K562 (cell line): Measurements from ENCODE around the gene IMPG1. TPM values are rescaled to one million over a fixed set of nuclear protein-coding genes. Genes with fewer than 3 reads are reported as not detected.

Source experiments
- ATAC-seq: fragments of 200-7000 bp; cut with Tn5 transposase; 3 replicates; pipeline ENCODE4 v1.9.1; 2020; ENCODE audit warnings: moderate library complexity
- BruUV-seq: library from RNA; stranded (reverse); fragments of 400-500 nt; replicated peaks from 2 replicates; lab custom pipeline; 2021; lab: Mats Ljungman, UMichigan
- CTCF ChIA-PET: fragments of 300-600 bp; formaldehyde crosslinking; extraction: SDS; loops from one replicate; lab custom pipeline; 2021; ENCODE audit warnings: low intra/inter-chr PET ratio; lab: Yijun Ruan, JAX
- POLR2A ChIA-PET: fragments of 300-600, 350-650 bp; sonication (Branson Sonifier 250); formaldehyde crosslinking; extraction: SDS; loops from one replicate; lab custom pipeline; 2021; ENCODE audit warnings: antibody characterized with exemption, inconsistent platforms; lab: Yijun Ruan, JAX
- DNase-seq, 4 experiments: peaks; one replicate each; pipeline versions ENCODE4 v3.0.0 to v3.0.0-alpha.2; 2011 to 2018; ENCODE audit warnings: low spot score in 3 of 4, mixed read lengths in 3 of 4; ENCODE audit errors: extremely low read depth in 1 of 4
- FAIRE-seq: peaks from 2 replicates; lab custom pipeline; 2011; peaks lifted over from hg19 to GRCh38; lab: Jason Lieb, UNC
- H2AFZ ChIP-seq: 2 replicates; pipeline ENCODE4 v1.6.0; 2011; ENCODE audit warnings: low read depth, low read length, control low read depth, inconsistent platforms
- H3K27ac ChIP-seq: fragments of 200-600 bp; 3 replicates; pipeline ENCODE4 v1.8.0; 2011; ENCODE audit warnings: low read depth, mild to moderate bottlenecking, control low read depth, inconsistent platforms, low read length, moderate library complexity, mixed read lengths; ENCODE audit errors: extremely low read depth
- H3K27me3 ChIP-seq, 2 experiments: fragments of 300-600 bp in 1 of 2; 2 replicates in 1 of 2; 3 replicates in 1 of 2; pipeline versions ENCODE4 v1.6.0 to v1.8.0; 2011; ENCODE audit warnings: inconsistent platforms in 2 of 2, low read length in 2 of 2, mild to moderate bottlenecking in 1 of 2, mixed read lengths in 1 of 2, moderate library complexity in 1 of 2; ENCODE audit not compliant: control insufficient read depth in 2 of 2, insufficient read depth in 2 of 2
- H3K36me3 ChIP-seq: fragments of 300-600 bp; 3 replicates; pipeline ENCODE4 v1.8.0; 2011; ENCODE audit warnings: mild to moderate bottlenecking, low read length, inconsistent platforms; ENCODE audit not compliant: control insufficient read depth, insufficient read depth
- H3K4me1 ChIP-seq, 2 experiments: fragments of 200-600 bp in 1 of 2; replicated peaks in 1 of 2; 2 replicates in 1 of 2; 3 replicates in 1 of 2; pipeline versions ENCODE4 v1.5.1 to v1.8.0; 2011; ENCODE audit warnings: inconsistent platforms in 2 of 2, low read length in 2 of 2, mild to moderate bottlenecking in 1 of 2, mixed read lengths in 1 of 2, moderate library complexity in 1 of 2; ENCODE audit not compliant: control insufficient read depth in 2 of 2, insufficient read depth in 2 of 2
- H3K4me2 ChIP-seq: 2 replicates; pipeline ENCODE4 v1.6.1; 2011; ENCODE audit warnings: low read length, control low read depth, inconsistent platforms, mixed read lengths; ENCODE audit not compliant: insufficient read depth
- H3K4me3 ChIP-seq: fragments of 200-600 bp; sonication (generic), shearing (Covaris generic); 2 replicates; pipeline ENCODE4 v1.5.1; 2016; ENCODE audit warnings: control low read depth, inconsistent platforms
- H3K79me2 ChIP-seq: fragments of 200-600 bp; 3 replicates; pipeline ENCODE4 v1.8.0; 2011; ENCODE audit warnings: low read length, inconsistent platforms; ENCODE audit not compliant: control insufficient read depth, insufficient read depth
- H3K9ac ChIP-seq, 2 experiments: 2 replicates each; pipeline versions ENCODE4 v1.6.0 to v1.6.1; 2011; ENCODE audit warnings: low read depth in 2 of 2, low read length in 2 of 2, control low read depth in 1 of 2, inconsistent platforms in 1 of 2, mild to moderate bottlenecking in 1 of 2, mixed read lengths in 1 of 2; ENCODE audit not compliant: insufficient read depth in 1 of 2
- H3K9me1 ChIP-seq: one replicate; pipeline ENCODE4 v1.6.0; 2011; ENCODE audit warnings: inconsistent platforms, mild to moderate bottlenecking, low read length, moderate library complexity; ENCODE audit not compliant: control insufficient read depth, insufficient read depth
- H3K9me3 ChIP-seq: replicated peaks from 2 replicates; pipeline ENCODE4 v1.5.1; 2011; ENCODE audit warnings: low read depth, low read length, inconsistent platforms; ENCODE audit not compliant: control insufficient read depth, insufficient read depth
- H4K20me1 ChIP-seq: replicated peaks from 2 replicates; pipeline ENCODE4 v1.6.1; 2011; ENCODE audit warnings: low read length, inconsistent platforms, mixed read lengths; ENCODE audit not compliant: control insufficient read depth, insufficient read depth
- ETV6 ChIP-seq, 3 experiments: fragments of 150-350 bp in 1 of 3; sonication (generic) in 1 of 3; formaldehyde crosslinking in 1 of 3; IDR thresholded peaks; 2 replicates each; pipeline versions ENCODE4 v1.6.1 to v1.8.0; 2014 to 2022; ENCODE audit warnings: borderline replicate concordance in 2 of 3, low read depth in 2 of 3, antibody characterized with exemption in 1 of 3, low read length in 1 of 3, mild to moderate bottlenecking in 1 of 3, missing genetic modification reagents in 1 of 3
- KDM1A ChIP-seq, 2 experiments: fragments of 450-650 bp; IDR thresholded peaks; 2 replicates each; pipeline ENCODE4 v1.6.1; 2016; ENCODE audit warnings: mild to moderate bottlenecking in 2 of 2
- NFATC3 ChIP-seq: fragments of 450-650 bp; IDR thresholded peaks from 2 replicates; pipeline ENCODE4 v1.6.1; 2017; ENCODE audit warnings: mild to moderate bottlenecking
- PHB ChIP-seq: fragments of 250-450 bp; sonication (Bioruptor Pico); IDR thresholded peaks from 2 replicates; pipeline ENCODE4 v1.5.0; 2021
- TGIF2 ChIP-seq: sonication (generic); formaldehyde crosslinking; IDR thresholded peaks from 2 replicates; pipeline ENCODE4 v1.8.1; 2022; ENCODE audit warnings: mild to moderate bottlenecking, missing genetic modification reagents, moderate library complexity
- ZC3H4 ChIP-seq: sonication (generic); formaldehyde crosslinking; IDR thresholded peaks from 2 replicates; pipeline ENCODE4 v1.9.0; 2021; ENCODE audit warnings: missing genetic modification reagents, borderline replicate concordance
- ZNF668 ChIP-seq: fragments of 250-450 bp; sonication (Bioruptor Pico); IDR thresholded peaks from 2 replicates; pipeline ENCODE4 v1.8.0; 2022; ENCODE audit warnings: mild to moderate bottlenecking, inconsistent platforms
- ZNF780A ChIP-seq: fragments of 250-450 bp; sonication (Bioruptor Pico); IDR thresholded peaks from 2 replicates; pipeline ENCODE4 v1.5.0; 2021; ENCODE audit warnings: mild to moderate bottlenecking
- WGBS: fragments of 100-300 bp; shearing (Covaris generic); methylation state at CpG from one replicate; pipeline ENCODE4 v1.1.6; 2016; ENCODE audit warnings: low coverage, mixed read lengths; ENCODE audit not compliant: insufficient coverage; ENCODE audit errors: missing lambda C conversion rate; 5-methylcytosine and 5-hydroxymethylcytosine counted together
- in situ Hi-C: fragments of 300-500 bp; cut with MboI; formaldehyde crosslinking; loops from 4 replicates; pipeline ENCODE4 v1.15.0; 2018; ENCODE audit warnings: inconsistent platforms, mixed read lengths
- intact Hi-C: fragments of 100-400 bp; cut with micrococcal nuclease; formaldehyde crosslinking; loops from 2 replicates; pipeline ENCODE4 v1.14.2; 2022
- polyA plus RNA-seq, 8 experiments: library from polyadenylated mRNA; depleted of rRNA in 4 of 8; stranded (reverse) in 5 of 8; unstranded in 3 of 8; fragments of >200 nt; fragmentation: Nextera tagmentation in 2 of 8; fragmentation: Illumina TruSeq in 1 of 8; extraction: Ambion mirVana in 2 of 8; extraction: Trizol in 1 of 8; gene quantifications; 2 replicates each; pipeline versions ENCODE4 v1.2.1 to v1.2.3, GENCODE V29; 2011 to 2014; ENCODE audit warnings: inconsistent platforms in 1 of 8, missing spikeins in 1 of 8
- total RNA-seq, 7 experiments: library from RNA; depleted of rRNA in 6 of 7; stranded (reverse); fragments of >200 nt in 6 of 7; fragmentation: Illumina TruSeq in 2 of 7; extraction: Trizol in 2 of 7; gene quantifications; 2 replicates each; pipeline versions ENCODE4 v1.2.1 to v1.2.3, GENCODE V29; 2011 to 2021; ENCODE audit warnings: low replicate concordance in 1 of 7
- TF ChIP-seq, protein P1 (sequence below): fragments of 450-650 bp; IDR thresholded peaks from 2 replicates; pipeline ENCODE4 v1.6.1; 2016; ENCODE audit warnings: low read depth, mild to moderate bottlenecking, moderate library complexity
- TF ChIP-seq, protein P2 (sequence below): fragments of 150-350 bp; IDR thresholded peaks from 2 replicates; pipeline ENCODE4 v1.6.1; 2014; ENCODE audit warnings: low read depth, mild to moderate bottlenecking, low read length, borderline replicate concordance
- TF ChIP-seq, protein P3 (sequence below): sonication (generic); formaldehyde crosslinking; IDR thresholded peaks from 2 replicates; pipeline ENCODE4 v1.8.0; 2022; ENCODE audit warnings: mild to moderate bottlenecking, missing genetic modification reagents

The IMPG1 gene
- total and polyA plus RNA-seq, 9 of the 15 experiments (the other 6 are each of a cell fraction or from before 2014, with no cell fraction given), result not detected

DNA sequence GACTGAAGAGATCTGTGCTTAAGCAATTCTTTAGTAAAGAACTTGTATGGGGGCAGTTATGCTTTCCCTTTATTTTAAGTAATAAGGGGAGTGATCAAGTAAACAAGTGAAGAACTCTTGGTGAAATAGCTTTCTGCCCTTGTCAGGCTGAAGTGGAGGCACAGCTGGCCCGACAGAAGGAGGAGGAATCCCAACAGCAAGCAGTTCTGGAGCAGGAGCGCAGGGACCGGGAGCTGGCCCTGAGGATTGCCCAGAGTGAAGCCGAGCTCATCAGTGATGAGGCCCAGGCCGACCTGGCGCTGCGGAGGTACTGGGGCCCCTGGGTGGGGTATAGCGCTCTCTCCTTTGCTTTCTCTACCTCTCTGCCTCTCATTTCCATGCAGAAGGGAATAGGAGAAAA lies 180.1 kb downstream of the IMPG1 start:
- no peak for FAIRE-seq
- 19% methylated on average over 8 of the region's 8 CpGs for WGBS

More for the DNA sequence above, 180.1 kb downstream of the IMPG1 start:
- Histone ChIP-seq H3K4me2 (no peak overlapping the region), H3K9me3 (no peaks in the 10 kb centered on the region), H3K9ac (no peak overlapping the region), H3K27ac (no peak overlapping the region), H3K9me1 (no peaks in the 10 kb centered on the region), H3K4me1 (peaks cover 0 to 2% of the 10 kb centered on the region in 2 experiments; a peak in 2 of 5 replicates)
- POLR2A ChIA-PET, result interaction anchor here (0.6 to 1.3 kb wide), 3 partner anchors 8 to 1627 kb away, joined by 3 read pairs; no protein-coding TSS in a partner anchor
- in situ Hi-C loops (no loop called here), intact Hi-C loops (loop anchor here (2.0 kb wide), 1 partner anchor 42 kb away; no protein-coding TSS in a partner anchor)
- DNase-seq, result no peak
- BruUV-seq, result no TSS peak
- CTCF ChIA-PET, result no interaction called here
- TF ChIP-seq KDM1A (IDR thresholded peaks at IDR 0.05), result no peak
- TF ChIP-seq, protein P1, sequence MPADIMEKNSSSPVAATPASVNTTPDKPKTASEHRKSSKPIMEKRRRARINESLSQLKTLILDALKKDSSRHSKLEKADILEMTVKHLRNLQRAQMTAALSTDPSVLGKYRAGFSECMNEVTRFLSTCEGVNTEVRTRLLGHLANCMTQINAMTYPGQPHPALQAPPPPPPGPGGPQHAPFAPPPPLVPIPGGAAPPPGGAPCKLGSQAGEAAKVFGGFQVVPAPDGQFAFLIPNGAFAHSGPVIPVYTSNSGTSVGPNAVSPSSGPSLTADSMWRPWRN, result no peak
- TF ChIP-seq, protein P2, sequence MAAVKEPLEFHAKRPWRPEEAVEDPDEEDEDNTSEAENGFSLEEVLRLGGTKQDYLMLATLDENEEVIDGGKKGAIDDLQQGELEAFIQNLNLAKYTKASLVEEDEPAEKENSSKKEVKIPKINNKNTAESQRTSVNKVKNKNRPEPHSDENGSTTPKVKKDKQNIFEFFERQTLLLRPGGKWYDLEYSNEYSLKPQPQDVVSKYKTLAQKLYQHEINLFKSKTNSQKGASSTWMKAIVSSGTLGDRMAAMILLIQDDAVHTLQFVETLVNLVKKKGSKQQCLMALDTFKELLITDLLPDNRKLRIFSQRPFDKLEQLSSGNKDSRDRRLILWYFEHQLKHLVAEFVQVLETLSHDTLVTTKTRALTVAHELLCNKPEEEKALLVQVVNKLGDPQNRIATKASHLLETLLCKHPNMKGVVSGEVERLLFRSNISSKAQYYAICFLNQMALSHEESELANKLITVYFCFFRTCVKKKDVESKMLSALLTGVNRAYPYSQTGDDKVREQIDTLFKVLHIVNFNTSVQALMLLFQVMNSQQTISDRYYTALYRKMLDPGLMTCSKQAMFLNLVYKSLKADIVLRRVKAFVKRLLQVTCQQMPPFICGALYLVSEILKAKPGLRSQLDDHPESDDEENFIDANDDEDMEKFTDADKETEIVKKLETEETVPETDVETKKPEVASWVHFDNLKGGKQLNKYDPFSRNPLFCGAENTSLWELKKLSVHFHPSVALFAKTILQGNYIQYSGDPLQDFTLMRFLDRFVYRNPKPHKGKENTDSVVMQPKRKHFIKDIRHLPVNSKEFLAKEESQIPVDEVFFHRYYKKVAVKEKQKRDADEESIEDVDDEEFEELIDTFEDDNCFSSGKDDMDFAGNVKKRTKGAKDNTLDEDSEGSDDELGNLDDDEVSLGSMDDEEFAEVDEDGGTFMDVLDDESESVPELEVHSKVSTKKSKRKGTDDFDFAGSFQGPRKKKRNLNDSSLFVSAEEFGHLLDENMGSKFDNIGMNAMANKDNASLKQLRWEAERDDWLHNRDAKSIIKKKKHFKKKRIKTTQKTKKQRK, result no peak
- TF ChIP-seq NFATC3, result no peak
- no peak for TF ChIP-seq ZNF780A (CRISPR knock-in tag)
- no peak for TF ChIP-seq ETV6 (IDR thresholded peaks at IDR 0.05; ENCODE audit: borderline replicate concordance in 1 of 2, low read depth in 2 of 2, low read length in 1 of 2)
- TF ChIP-seq ETV6 (CRISPR knock-in tag; IDR thresholded peaks at IDR 0.05; ENCODE audit: borderline replicate concordance), result no peak
- no peak for TF ChIP-seq ZNF668
- TF ChIP-seq ZC3H4 (CRISPR knock-in tag), result no peak
- TF ChIP-seq, protein P3, sequence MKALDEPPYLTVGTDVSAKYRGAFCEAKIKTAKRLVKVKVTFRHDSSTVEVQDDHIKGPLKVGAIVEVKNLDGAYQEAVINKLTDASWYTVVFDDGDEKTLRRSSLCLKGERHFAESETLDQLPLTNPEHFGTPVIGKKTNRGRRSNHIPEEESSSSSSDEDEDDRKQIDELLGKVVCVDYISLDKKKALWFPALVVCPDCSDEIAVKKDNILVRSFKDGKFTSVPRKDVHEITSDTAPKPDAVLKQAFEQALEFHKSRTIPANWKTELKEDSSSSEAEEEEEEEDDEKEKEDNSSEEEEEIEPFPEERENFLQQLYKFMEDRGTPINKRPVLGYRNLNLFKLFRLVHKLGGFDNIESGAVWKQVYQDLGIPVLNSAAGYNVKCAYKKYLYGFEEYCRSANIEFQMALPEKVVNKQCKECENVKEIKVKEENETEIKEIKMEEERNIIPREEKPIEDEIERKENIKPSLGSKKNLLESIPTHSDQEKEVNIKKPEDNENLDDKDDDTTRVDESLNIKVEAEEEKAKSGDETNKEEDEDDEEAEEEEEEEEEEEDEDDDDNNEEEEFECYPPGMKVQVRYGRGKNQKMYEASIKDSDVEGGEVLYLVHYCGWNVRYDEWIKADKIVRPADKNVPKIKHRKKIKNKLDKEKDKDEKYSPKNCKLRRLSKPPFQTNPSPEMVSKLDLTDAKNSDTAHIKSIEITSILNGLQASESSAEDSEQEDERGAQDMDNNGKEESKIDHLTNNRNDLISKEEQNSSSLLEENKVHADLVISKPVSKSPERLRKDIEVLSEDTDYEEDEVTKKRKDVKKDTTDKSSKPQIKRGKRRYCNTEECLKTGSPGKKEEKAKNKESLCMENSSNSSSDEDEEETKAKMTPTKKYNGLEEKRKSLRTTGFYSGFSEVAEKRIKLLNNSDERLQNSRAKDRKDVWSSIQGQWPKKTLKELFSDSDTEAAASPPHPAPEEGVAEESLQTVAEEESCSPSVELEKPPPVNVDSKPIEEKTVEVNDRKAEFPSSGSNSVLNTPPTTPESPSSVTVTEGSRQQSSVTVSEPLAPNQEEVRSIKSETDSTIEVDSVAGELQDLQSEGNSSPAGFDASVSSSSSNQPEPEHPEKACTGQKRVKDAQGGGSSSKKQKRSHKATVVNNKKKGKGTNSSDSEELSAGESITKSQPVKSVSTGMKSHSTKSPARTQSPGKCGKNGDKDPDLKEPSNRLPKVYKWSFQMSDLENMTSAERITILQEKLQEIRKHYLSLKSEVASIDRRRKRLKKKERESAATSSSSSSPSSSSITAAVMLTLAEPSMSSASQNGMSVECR, result no peak
- TF ChIP-seq PHB, result no peak
- TF ChIP-seq TGIF2 (CRISPR knock-in tag), result no peak
- TF ChIP-seq, all 486 proteins: peak for 0
- ATAC-seq, result peak; percentile 37; the same call in 1 of the 3 replicates
- H3K27me3 ChIP-seq, result no peaks in the 10 kb centered on the region
- no peaks in the 10 kb centered on the region for H3K79me2 ChIP-seq
- H4K20me1 ChIP-seq, result no peaks in the 10 kb centered on the region
- H3K36me3 ChIP-seq, result no peaks in the 10 kb centered on the region
- H3K4me3 ChIP-seq, result no peak overlapping the region
- H2AFZ ChIP-seq, result no peak overlapping the region
